NCI-H2171 treated with DMSO at 0.1 percent for 48 hours (cell line): ENCODE data around the gene CCDC117.

Source experiments
- DNase-seq: peaks from one replicate; lab custom pipeline; 2025; lab: John Stamatoyannopoulos, UW

CCDC117 gene

DNA sequence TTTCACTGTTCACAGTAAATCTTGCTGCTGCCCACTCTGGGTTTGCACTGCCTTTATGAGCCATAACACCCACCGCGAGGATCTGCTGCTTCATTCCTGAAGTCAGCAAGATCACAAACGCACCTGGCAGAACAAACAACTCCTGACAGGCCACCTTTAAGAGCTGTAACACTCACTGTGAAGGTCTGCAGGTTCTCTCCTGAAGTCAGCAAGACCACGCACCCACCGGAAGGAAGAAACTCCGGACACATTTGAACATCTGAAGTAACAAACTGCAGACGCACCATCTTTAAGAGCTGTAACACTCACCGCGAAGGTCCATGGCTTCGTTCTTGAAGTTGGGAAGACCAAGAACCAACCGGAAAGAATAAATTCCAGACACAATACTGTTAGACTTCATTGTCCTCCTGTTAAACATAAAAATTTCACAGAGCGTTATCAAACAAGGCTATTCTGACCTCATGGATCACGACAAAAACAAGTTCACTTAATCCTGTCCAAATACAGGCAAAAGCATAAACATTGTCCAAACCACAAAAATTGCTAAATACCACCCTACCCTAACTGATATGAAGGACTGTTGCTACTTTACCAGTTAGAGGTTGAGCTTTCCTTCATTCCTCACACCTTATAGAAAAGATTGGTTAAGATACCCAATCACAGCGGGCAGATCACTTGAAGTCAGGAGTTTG is 3.0 kb upstream of the CCDC117 start:
- DNase-seq, result no peak

DNA sequence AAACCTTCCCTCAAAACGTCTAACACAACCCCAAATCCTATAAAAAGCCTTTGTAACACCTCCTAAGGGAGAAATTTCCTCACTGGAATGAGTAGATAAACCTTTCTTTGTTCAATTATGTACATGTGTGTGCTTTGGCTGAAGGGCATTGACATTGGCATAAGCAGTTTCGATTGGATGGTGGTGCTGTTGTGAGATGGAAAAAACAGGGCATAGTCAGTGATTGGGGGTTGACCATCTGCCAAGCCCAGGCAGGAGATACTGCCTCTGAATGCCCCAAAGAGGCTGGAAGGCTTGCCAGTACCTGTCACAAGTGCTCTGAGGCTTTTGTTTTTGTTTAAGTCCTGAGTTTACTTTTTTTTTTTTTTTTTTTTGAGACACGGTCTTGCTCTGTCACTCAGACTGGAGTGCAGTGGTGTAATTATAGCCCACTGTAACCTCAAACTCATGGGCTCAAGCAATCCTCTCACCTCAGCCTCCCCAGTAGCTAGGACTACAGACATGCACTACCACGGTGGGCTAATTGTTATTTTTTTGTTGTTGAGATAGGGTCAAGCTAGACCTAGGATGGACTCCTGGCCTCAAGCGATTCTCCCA is 1.2 kb upstream of the CCDC117 start:
- peak; percentile 94 for DNase-seq

DNA sequence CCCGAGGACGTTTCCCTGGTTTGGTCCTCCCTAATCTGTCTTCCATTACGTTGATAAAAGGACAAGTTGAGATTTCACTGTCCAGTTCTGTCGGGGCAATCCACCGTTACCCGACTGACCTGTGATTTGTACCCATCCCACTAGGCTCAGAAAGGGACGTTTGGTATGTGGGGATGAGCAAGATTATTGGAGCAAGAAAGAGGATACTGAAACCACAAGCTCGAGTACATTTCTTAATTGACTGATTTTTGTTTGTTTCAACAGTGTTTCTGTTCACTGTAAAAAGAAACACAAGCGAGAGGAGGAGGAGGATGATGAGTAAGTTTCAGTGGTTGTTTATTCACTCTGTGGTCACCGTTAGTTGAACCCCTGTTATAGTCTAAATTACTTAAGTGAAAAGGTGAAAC is 969 bp downstream of the CCDC117 start:
- no peak for DNase-seq

DNA sequence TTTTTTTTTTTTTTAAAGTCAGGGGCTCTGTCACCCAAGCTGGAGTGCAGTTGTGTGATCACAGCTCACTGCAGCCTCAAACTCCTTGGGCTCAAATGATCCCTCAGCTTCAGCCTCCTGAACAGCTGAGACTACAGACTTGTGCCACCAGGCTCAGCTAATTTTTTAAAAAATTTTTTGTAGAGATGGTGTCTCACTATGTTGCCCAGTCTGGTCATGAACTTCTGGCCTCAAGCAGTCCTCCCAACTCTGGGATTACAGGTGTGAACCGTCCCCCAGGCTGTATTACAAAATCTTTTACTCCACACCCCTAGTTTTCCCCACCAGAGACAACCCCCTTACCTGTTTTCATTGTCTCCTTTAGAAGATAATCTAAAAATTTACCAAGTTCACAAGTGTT is 1.9 kb downstream of the CCDC117 start:
- no peak for DNase-seq

- DNase-seq, result no peak
These were observed 7.3 kb downstream of the CCDC117 start for GRCh38 chr22:28779833-28780232.

GRCh38 chr22:28780296-28780695 is 7.8 kb downstream of the CCDC117 start:
- DNase-seq, result no peak

- DNase-seq, result no peak
These were observed 11.5 kb downstream of the CCDC117 start for GRCh38 chr22:28783786-28784671.

- DNase-seq, result peak; percentile 79
These were observed 16.1 kb downstream of the CCDC117 start for GRCh38 chr22:28788601-28789000.

- DNase-seq, result no peak
These were observed 18.6 kb downstream of the CCDC117 start for GRCh38 chr22:28791124-28791523.

DNA sequence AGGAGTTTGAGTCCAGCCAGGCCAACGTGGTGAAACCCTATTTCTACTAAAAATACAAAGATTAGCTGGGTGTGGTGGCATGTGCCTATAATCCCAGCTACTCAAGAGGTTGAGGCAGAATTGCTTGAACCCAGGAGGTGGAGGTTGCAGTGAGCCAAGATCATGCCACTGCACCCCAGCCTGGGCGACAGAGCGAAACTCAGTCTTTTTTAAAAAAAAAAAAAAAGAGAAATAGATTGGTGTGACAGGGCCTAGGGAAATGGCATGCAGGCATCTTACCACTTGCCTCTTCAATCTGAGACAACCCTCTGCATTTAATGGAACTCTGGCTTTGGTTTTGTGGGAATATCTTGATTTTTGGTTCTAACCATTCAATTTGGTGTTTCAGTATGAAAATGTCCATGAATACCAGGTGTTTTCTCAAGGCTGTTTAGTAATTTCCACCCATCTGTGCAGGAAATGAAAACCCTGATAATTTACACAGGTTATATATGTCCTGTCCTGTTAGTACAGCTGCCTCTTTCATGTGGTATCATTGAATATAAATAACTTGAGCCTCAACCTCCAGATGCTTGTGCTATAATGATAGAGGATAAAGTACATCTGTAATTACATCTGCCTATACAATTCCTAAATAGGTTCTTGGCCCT is 19.5 kb downstream of the CCDC117 start:
- peak; percentile 58 for DNase-seq

GRCh38 chr22:28792491-28793383 is 20.2 kb downstream of the CCDC117 start:
- DNase-seq, result no peak

- no peak for DNase-seq
These were observed 21.6 kb downstream of the CCDC117 start for GRCh38 chr22:28793976-28794584.

DNA sequence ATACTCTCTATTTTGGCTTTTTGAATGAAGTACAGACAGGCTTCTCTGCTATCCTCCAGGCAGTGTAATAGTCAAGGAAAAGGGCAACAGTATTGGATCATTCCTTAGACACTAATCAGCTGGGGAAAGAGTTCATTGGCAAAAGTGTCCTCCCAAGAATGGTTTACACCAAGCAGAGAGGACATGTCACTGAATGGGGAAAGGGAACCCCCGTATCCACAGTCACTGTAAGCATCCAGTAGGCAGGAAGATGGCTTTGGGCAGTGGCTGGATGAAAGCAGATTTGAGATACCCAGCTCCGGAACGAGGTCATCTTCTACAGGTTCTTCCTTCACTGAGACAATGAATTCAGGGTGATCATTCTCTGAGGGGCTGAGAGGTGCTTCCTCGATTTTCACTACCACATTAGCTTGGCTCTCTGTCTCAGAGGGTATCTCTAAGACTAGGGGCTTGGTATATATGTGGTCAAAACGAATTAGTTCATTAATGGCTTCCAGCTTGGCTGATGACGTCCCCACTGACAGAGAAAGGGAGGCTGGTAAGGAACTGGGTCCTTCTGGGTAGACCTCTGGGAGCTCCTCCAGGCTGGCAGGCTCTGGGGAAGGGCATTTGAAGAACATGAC is 22.7 kb downstream of the CCDC117 start:
- DNase-seq, result no peak

- DNase-seq, result no peak
These were observed 23.7 kb downstream of the CCDC117 start for GRCh38 chr22:28795932-28796856.

DNA sequence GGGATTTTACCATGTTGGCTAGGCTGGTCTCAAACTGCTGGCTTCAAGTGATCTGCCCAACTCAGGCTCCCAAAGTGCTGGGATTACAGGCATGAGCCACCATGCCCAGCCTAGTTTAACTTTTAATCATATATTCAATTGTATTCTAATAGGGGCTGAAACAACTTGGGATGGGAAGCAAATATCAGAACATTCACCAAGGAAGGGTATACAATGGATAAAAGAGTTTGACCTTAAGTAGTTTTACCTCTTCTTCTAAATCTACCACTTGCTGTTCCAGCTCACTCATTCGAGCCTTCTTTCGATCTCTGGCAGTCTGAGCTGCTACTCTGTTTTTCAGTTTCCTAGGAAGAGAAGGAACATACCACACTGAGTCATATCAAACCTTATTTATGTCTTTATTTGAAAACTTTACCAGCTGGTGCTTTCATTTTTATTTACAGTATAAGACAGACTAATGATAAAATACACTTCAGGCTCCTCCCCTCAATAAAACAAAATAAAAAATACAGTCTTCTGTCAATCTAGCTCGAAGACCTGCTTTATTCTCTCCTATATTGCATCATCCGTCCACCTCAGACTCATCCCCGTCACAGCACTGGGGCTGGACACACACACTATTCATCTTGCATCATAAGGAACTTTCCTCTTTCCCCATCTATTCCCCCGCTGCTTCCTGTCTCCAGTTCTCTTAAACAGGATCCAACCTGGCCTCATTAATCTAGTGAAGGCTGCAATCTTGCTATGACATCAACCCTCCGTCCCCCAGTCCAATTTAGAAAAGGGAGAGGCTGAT is 26.5 kb downstream of the CCDC117 start:
- no peak for DNase-seq

- peak; percentile 30 for DNase-seq
These were observed 27.3 kb downstream of the CCDC117 start for GRCh38 chr22:28799606-28800307.

- peak; percentile 85 for DNase-seq
These were observed 28.0 kb downstream of the CCDC117 start, which contains the start of gene XBP1 for GRCh38 chr22:28800308-28801041. Gene XBP1 (minus strand): TSS chr22:28800569.
